HepG2 (cell line): ENCODE results near the gene GGA1. TPM values are rescaled to one million over a fixed set of nuclear protein-coding genes. Genes with fewer than 3 reads are reported as not detected.

Experiments used
- ARNT2 ChIP-seq: sonication (generic); formaldehyde crosslinking; IDR thresholded peaks from 2 replicates; pipeline ENCODE4 v1.8.0; 2022; ENCODE audit warnings: mild to moderate bottlenecking, low read depth, missing genetic modification reagents, moderate library complexity
- BRCA1 ChIP-seq: sonication (generic); formaldehyde crosslinking; IDR thresholded peaks from 2 replicates; pipeline ENCODE4 v1.4.0; 2020; ENCODE audit warnings: missing genetic modification reagents
- FOXK1 ChIP-seq: sonication (generic); formaldehyde crosslinking; IDR thresholded peaks from 2 replicates; pipeline ENCODE4 v1.4.0; 2020; ENCODE audit warnings: low read depth, missing genetic modification reagents, borderline replicate concordance
- GABPA ChIP-seq, 2 experiments: IDR thresholded peaks; 2 replicates each; pipeline ENCODE4 v1.6.1; 2011 to 2016; ENCODE audit warnings: low read depth in 2 of 2, low read length in 1 of 2, missing biosample characterization in 1 of 2, missing genetic modification characterization in 1 of 2
- HDAC6 ChIP-seq: fragments of 200-600 bp; sonication (generic); IDR thresholded peaks from 2 replicates; pipeline ENCODE4 v1.7.0; 2017; ENCODE audit warnings: mild to moderate bottlenecking, antibody characterized with exemption, low read length, low read depth
- HHEX ChIP-seq: IDR thresholded peaks from 2 replicates; pipeline ENCODE4 v1.6.1; 2016; ENCODE audit warnings: control low read depth
- HIC2 ChIP-seq: sonication (generic); formaldehyde crosslinking; IDR thresholded peaks from 2 replicates; pipeline ENCODE4 v1.9.0; 2022; ENCODE audit warnings: low read depth, missing genetic modification reagents
- HMG20A ChIP-seq: IDR thresholded peaks from 2 replicates; pipeline ENCODE4 v1.6.1; 2016; ENCODE audit warnings: borderline replicate concordance
- KAT8 ChIP-seq: IDR thresholded peaks from 2 replicates; pipeline ENCODE4 v1.6.1; 2016; ENCODE audit warnings: missing genetic modification reagents, missing compliant biosample characterization
- MAFF ChIP-seq: IDR thresholded peaks from 2 replicates; pipeline ENCODE4 v1.6.1; 2011; ENCODE audit warnings: low read depth, low read length, improper control_type of control experiment
- MXD1 ChIP-seq: sonication (generic); formaldehyde crosslinking; IDR thresholded peaks from 2 replicates; pipeline ENCODE4 v1.4.0; 2020; ENCODE audit warnings: mild to moderate bottlenecking, missing genetic modification reagents
- NCOR1 ChIP-seq: fragments of 200-600 bp; sonication (generic); IDR thresholded peaks from 2 replicates; pipeline ENCODE4 v1.7.0; 2017; ENCODE audit warnings: antibody characterized with exemption, low read length, borderline replicate concordance
- NR2F6 ChIP-seq, 2 experiments: IDR thresholded peaks; 2 replicates each; pipeline ENCODE4 v1.6.1; 2016; ENCODE audit warnings: antibody characterized with exemption in 1 of 2, mild to moderate bottlenecking in 1 of 2
- PCBP1 ChIP-seq: fragments of 200-400 bp; formaldehyde crosslinking; IDR thresholded peaks from 2 replicates; pipeline ENCODE4 v1.6.1; 2017; ENCODE audit warnings: mild to moderate bottlenecking, low read depth, low read length, borderline replicate concordance
- RBFOX2 ChIP-seq: fragments of 200-400 bp; formaldehyde crosslinking; IDR thresholded peaks from 2 replicates; pipeline ENCODE4 v1.6.1; 2017; ENCODE audit warnings: low read depth, mild to moderate bottlenecking, low read length
- RFX1 ChIP-seq: fragments of 450-650 bp; IDR thresholded peaks from 2 replicates; pipeline ENCODE4 v1.6.1; 2017
- SKI ChIP-seq: fragments of 450-650 bp; IDR thresholded peaks from one replicate; pipeline ENCODE4 v1.6.1; 2018; ENCODE audit warnings: mild to moderate bottlenecking; ENCODE audit not compliant: partially characterized antibody
- SMARCC2 ChIP-seq: fragments of 450-650 bp; IDR thresholded peaks from 2 replicates; pipeline ENCODE4 v1.6.1; 2017; ENCODE audit warnings: antibody characterized with exemption, mild to moderate bottlenecking
- TEAD3 ChIP-seq: optimal IDR thresholded peaks from 2 replicates; pipeline ENCODE3; 2016; ENCODE audit warnings: borderline replicate concordance
- THYN1 ChIP-seq: sonication (generic); formaldehyde crosslinking; IDR thresholded peaks from 2 replicates; pipeline ENCODE4 v1.8.1; 2023; ENCODE audit warnings: low read depth, mild to moderate bottlenecking, moderate library complexity, missing genetic modification reagents, borderline replicate concordance
- ZIK1 ChIP-seq: sonication (generic); formaldehyde crosslinking; IDR thresholded peaks from 2 replicates; pipeline ENCODE4 v1.5.0; 2020; ENCODE audit warnings: mild to moderate bottlenecking, low read depth, missing genetic modification reagents, borderline replicate concordance
- ZNF224 ChIP-seq: sonication (generic); formaldehyde crosslinking; IDR thresholded peaks from 2 replicates; pipeline ENCODE4 v1.5.0; 2020; ENCODE audit warnings: mild to moderate bottlenecking, missing genetic modification reagents
- ZNF335 ChIP-seq: sonication (generic); formaldehyde crosslinking; IDR thresholded peaks from 2 replicates; pipeline ENCODE4 v1.4.0; 2020; ENCODE audit warnings: missing genetic modification reagents
- ZNF34 ChIP-seq: sonication (generic); formaldehyde crosslinking; IDR thresholded peaks from 2 replicates; pipeline ENCODE4 v1.4.0; 2020; ENCODE audit warnings: mild to moderate bottlenecking, missing genetic modification reagents, borderline replicate concordance
- ZNF607 ChIP-seq: sonication (generic); formaldehyde crosslinking; IDR thresholded peaks from 2 replicates; pipeline ENCODE4 v1.5.1; 2020; ENCODE audit warnings: missing genetic modification reagents, mild to moderate bottlenecking, borderline replicate concordance
- ZNF639 ChIP-seq: conservative IDR thresholded peaks from 2 replicates; pipeline ENCODE4 v1.6.1; 2018; ENCODE audit warnings: missing genetic modification reagents
- ZSCAN12 ChIP-seq: sonication (generic); formaldehyde crosslinking; IDR thresholded peaks from 2 replicates; pipeline ENCODE4 v1.9.0; 2021; ENCODE audit warnings: mild to moderate bottlenecking, missing genetic modification reagents
- polyA plus RNA-seq, 8 experiments: library from polyadenylated mRNA; depleted of rRNA in 3 of 8; stranded (reverse) in 7 of 8; unstranded in 1 of 8; fragments of >200 nt; fragmentation: Illumina TruSeq in 4 of 8; extraction: Trizol in 4 of 8; gene quantifications; 2 replicates each; pipeline versions ENCODE4 v1.2.1 to v1.2.3, GENCODE V29; 2011 to 2016; ENCODE audit warnings: low read depth in 4 of 8, missing spikeins in 1 of 8, mixed read lengths in 1 of 8; ENCODE audit not compliant: insufficient read depth in 1 of 8
- total RNA-seq, 5 experiments: library from RNA; depleted of rRNA; stranded (reverse); fragments of >200 nt; fragmentation: Illumina TruSeq; extraction: Trizol; gene quantifications; 2 replicates each; pipeline ENCODE4 v1.2.3, GENCODE V29; 2016; ENCODE audit warnings: low read depth in 1 of 5

Gene GGA1
- total and polyA plus RNA-seq, 2 of the 13 experiments (the other 11 are each of a cell fraction or from before 2014, with no cell fraction given) = 29.1 to 87.2 TPM

DNA sequence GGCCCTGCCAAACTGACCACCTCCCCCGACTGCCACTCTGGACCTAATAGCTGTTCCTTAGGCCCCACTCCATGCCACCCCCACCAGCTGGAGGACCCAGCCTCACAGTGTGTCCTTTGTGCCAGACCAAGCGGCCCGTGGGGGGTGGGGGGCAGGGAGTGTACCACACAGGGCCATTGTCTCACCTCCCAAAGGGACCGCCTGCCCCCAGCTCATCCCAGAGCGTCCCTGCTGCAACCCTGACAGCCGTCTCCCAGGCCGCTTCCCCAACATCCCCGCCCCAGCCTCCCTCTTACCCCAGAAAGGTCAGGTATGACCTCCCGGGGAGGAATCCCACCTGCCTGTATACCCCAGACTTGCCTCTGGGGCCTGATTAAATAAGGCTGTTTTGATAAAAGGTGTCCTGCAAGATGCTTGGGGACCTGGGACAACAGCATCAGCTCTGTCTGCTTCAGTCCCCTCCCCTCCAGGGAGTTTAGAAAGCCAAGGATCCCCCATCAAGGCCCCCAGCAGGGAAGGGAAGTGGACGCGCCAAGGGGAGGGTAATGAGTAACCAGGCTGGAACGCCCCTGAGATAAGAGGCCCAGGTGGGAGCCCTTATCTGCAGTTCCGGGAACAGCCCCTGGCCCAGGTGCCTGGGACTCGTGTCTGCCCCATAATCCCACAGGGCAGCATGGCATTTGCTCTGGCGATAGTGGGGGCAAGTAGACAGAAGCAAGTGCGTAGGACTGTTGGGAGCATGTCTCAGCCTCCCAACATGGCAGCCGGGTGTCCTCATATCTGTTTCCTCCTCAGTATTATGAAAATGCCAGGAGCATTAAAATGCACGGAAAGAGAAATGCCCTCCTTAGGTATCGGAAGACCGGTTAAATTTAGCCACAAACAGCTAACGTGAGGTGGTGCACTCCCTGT lies 39.4 kb upstream of the GGA1 start (continued):
- TF ChIP-seq BRCA1 (no peak), ARNT2 (CRISPR knock-in tag) (0 out of 2 replicates have a peak, but pooled peaks have one; percentile 36), MAFF (no peak), ZNF224 (peak; percentile 72; the same call in 1 of the 2 replicates), ZNF34 (CRISPR knock-in tag) (peak; percentile 33; the same call in 1 of the 2 replicates), HMG20A (CRISPR knock-in tag) (no peak), SKI (no peak), THYN1 (CRISPR knock-in tag) (0 out of 2 replicates have a peak, but pooled peaks have one; percentile 11), HIC2 (CRISPR knock-in tag) (peak; percentile 14; the same call in 1 of the 2 replicates), NR2F6 (IDR thresholded peaks at IDR 0.05) (peak; percentile 68), NR2F6 (CRISPR knock-in tag; IDR thresholded peaks at IDR 0.05) (peak; percentile 66), MXD1 (0 out of 2 replicates have a peak, but pooled peaks have one; percentile 50), TEAD3 (CRISPR knock-in tag) (peak; percentile 86), KAT8 (CRISPR knock-in tag) (peak; percentile 80), ZIK1 (CRISPR knock-in tag) (no peak), GABPA (IDR thresholded peaks at IDR 0.05; ENCODE audit: low read depth, low read length) (no peak), GABPA (CRISPR knock-in tag; IDR thresholded peaks at IDR 0.05; ENCODE audit: low read depth) (peak; percentile 71), ZNF639 (CRISPR knock-in tag) (no peak; the same call in 1 of the 2 replicates), FOXK1 (CRISPR knock-in tag) (peak; percentile 28; the same call in 1 of the 2 replicates), NCOR1 (peak; percentile 62; the same call in 1 of the 2 replicates), ZSCAN12 (CRISPR knock-in tag) (no peak), SMARCC2 (no peak), ZNF607 (CRISPR knock-in tag) (peak; percentile 89; the same call in 1 of the 2 replicates), HHEX (CRISPR knock-in tag) (no peak), HDAC6 (no peak), RFX1 (no peak), ZNF335 (CRISPR knock-in tag) (peak; percentile 69; the same call in 1 of the 2 replicates), PCBP1 (0 out of 2 replicates have a peak, but pooled peaks have one; percentile 61), RBFOX2 (0 out of 2 replicates have a peak, but pooled peaks have one; percentile 11)
